Psoas muscle (tissue), 8 donors: ENCODE results near the gene ZNF638. TPM values are rescaled to one million over a fixed set of nuclear protein-coding genes. Genes with fewer than 3 reads are reported as not detected.

Experiments
- ATAC-seq, 4 donors: fragments of 200-7000 bp; cut with Tn5 transposase; one replicate each; pipeline ENCODE4 v1.9.1; 2020; ENCODE audit warnings: moderate library complexity in 3 of 4, mild to moderate bottlenecking in 2 of 4
- DNase-seq, 2 donors: peaks; one replicate each; pipeline ENCODE4 v3.0.0-alpha.2; 2020
- H3K27ac ChIP-seq: fragments of 200-600 bp; one replicate; pipeline ENCODE4 v1.8.0; 2022
- H3K27me3 ChIP-seq, 3 donors: fragments of 200-600 bp in 1 of 3; one replicate each; pipeline versions ENCODE4 v1.6.1 to v1.8.0; 2013 to 2022; ENCODE audit warnings: low read length in 2 of 3, mild to moderate bottlenecking in 2 of 3, moderate library complexity in 1 of 3; ENCODE audit not compliant: insufficient read depth in 3 of 3
- H3K36me3 ChIP-seq, 2 donors: fragments of 200-600 bp in 1 of 2; one replicate each; pipeline versions ENCODE4 v1.6.1 to v1.8.0; 2013 to 2022; ENCODE audit warnings: low read depth in 1 of 2, mild to moderate bottlenecking in 1 of 2, moderate library complexity in 1 of 2; ENCODE audit not compliant: insufficient read depth in 1 of 2
- H3K4me1 ChIP-seq: fragments of 200-600 bp; one replicate; pipeline ENCODE4 v1.8.0; 2022
- H3K4me3 ChIP-seq: fragments of 200-600 bp; one replicate; pipeline ENCODE4 v1.8.0; 2022; ENCODE audit warnings: mild to moderate bottlenecking
- H3K9me3 ChIP-seq: fragments of 200-600 bp; one replicate; pipeline ENCODE4 v1.8.0; 2022
- WGBS, 3 donors: extraction: QIAGEN DNeasy Blood & Tissue Kit; methylation state at CpG; one replicate each; pipeline versions ENCODE4 v1.1.6 to v1.1.7; 2013; 5-methylcytosine and 5-hydroxymethylcytosine counted together
- intact Hi-C, 2 donors: fragments of 100-400 bp; cut with DNase I; formaldehyde crosslinking; loops; one replicate each; pipeline versions ENCODE4 v1.11.0 to v1.14.2; 2022
- polyA plus RNA-seq, 3 donors: library from polyadenylated mRNA; stranded (reverse); fragments of 200-250 nt; gene quantifications; one replicate each; pipeline ENCODE4 v1.2.3, GENCODE V29; 2013
- total RNA-seq, 4 donors: library from RNA; stranded (reverse); fragmentation: NEBNext Ultra II Directional in 2 of 4; extraction: Animal tissue kit (Norgen Biotek cat#: 25700) in 2 of 4; gene quantifications; one replicate each; pipeline versions ENCODE4 v1.2.1 to v1.2.4, GENCODE V29; 2021 to 2023
- TF ChIP-seq, protein P1 (sequence below): fragments of 200-600 bp; IDR thresholded peaks from one replicate; pipeline ENCODE4 v1.8.0; 2022; ENCODE audit warnings: antibody characterized with exemption
- donor health status: healthy with polysubstance abuse.
- donor health status: DM: no; HTN: no; CAD: no; lungs with moderate emphysema.
- donor health status: Bipolar disorder and iron deficiency.
- donor health status: healthy.
- donor health status: DM: yes; HTN: yes; CAD: no.
- donor health status: DM: no; HTN: no; CAD: no.
- donor health status: DM: no; HTN: no; CAD: no.
- donor health status: DM: yes; HTN: yes; CAD: no.

The ZNF638 gene
- total and polyA plus RNA-seq, 7 donors = 50.5 to 73.6 (median 62.3) TPM

DNA sequence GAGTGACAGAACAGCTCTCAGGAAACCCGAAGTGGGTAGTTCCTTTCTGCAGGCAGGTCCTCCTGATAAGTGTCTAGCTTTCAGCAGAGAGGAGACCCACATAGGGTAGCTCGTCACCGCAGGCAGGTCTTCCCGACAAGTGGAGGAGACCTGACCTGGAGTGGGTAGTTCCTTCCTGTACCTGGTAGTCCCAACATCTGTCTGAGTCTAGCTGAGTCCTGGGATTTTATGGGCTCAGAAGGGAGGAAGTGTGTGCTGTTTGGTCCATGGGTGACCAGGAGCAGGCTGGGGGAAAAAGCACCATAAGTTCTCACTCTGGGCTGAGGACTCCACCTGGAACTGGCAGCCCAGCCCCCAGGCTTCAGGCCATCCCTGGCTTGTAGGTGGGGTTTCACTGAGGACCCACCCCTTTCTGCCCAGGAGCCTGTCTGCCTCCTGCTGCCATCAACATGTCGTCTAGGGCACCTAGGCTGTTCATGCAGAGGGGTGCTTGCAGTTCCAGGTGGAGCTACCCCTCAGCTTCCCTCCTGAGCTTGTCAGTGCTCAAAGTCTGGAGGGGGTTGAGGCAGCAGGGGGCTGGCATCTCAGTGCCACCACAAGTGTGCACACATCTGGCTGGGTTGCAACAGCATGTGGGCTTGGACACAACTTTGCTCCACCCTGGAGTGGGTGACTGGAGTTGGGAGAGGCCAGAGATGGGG lies 131.2 kb downstream of the ZNF638 start:
- peaks cover 92% of the 10 kb centered on the region for H3K4me1 ChIP-seq
- H3K36me3 ChIP-seq = peaks cover 0 to 10% of the 10 kb centered on the region in 2 donors
- TF ChIP-seq, protein P1, sequence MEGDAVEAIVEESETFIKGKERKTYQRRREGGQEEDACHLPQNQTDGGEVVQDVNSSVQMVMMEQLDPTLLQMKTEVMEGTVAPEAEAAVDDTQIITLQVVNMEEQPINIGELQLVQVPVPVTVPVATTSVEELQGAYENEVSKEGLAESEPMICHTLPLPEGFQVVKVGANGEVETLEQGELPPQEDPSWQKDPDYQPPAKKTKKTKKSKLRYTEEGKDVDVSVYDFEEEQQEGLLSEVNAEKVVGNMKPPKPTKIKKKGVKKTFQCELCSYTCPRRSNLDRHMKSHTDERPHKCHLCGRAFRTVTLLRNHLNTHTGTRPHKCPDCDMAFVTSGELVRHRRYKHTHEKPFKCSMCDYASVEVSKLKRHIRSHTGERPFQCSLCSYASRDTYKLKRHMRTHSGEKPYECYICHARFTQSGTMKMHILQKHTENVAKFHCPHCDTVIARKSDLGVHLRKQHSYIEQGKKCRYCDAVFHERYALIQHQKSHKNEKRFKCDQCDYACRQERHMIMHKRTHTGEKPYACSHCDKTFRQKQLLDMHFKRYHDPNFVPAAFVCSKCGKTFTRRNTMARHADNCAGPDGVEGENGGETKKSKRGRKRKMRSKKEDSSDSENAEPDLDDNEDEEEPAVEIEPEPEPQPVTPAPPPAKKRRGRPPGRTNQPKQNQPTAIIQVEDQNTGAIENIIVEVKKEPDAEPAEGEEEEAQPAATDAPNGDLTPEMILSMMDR = no peak
- WGBS, 3 donors = 84 to 91% (median 86%) methylated on average over 5 of the region's 5 CpGs
- no peaks in the 10 kb centered on the region for H3K9me3 ChIP-seq
- intact Hi-C loops = loop anchor here in 1 of 2 donors (2.0 kb wide), 1 partner anchor 44 kb away; no protein-coding TSS in a partner anchor
- ATAC-seq (no peak), DNase-seq (no peak)
- peak overlapping the region; percentile 74 for H3K27ac ChIP-seq
- H3K27me3 ChIP-seq = no peaks in the 10 kb centered on the region
- no peak overlapping the region for H3K4me3 ChIP-seq

GRCh38 chr2:71463342-71463654 lies 131.7 kb downstream of the ZNF638 start:
- 24 to 43% (median 41%) methylated on average over 7 of the region's 7 CpGs for WGBS, 3 donors
- intact Hi-C loops = loop anchor here in 1 of 2 donors (2.0 kb wide), 1 partner anchor 44 kb away; no protein-coding TSS in a partner anchor
- DNase-seq (no peak), ATAC-seq (peak in 2 of 4 donors; percentile 10)
- Histone ChIP-seq H3K9me3 (no peaks in the 10 kb centered on the region), H3K36me3 (peaks cover 0 to 5% of the 10 kb centered on the region in 2 donors), H3K27me3 (no peaks in the 10 kb centered on the region), H3K4me3 (no peak overlapping the region), H3K4me1 (peaks cover 92% of the 10 kb centered on the region), H3K27ac (no peak overlapping the region)
- TF ChIP-seq, protein P1 = no peak

- Histone ChIP-seq H3K27me3 (no peaks in the 10 kb centered on the region), H3K9me3 (no peaks in the 10 kb centered on the region), H3K4me3 (no peak overlapping the region), H3K4me1 (peaks cover 92% of the 10 kb centered on the region), H3K27ac (peak overlapping the region; percentile 41), H3K36me3 (no peaks in the 10 kb centered on the region)
- ATAC-seq (no peak), DNase-seq (no peak)
- TF ChIP-seq, protein P1 = no peak
- 60 to 87% (median 62%) methylated on average over 6 of the region's 6 CpGs for WGBS, 3 donors
- intact Hi-C loops = no loop called here
Measured at GRCh38 chr2:71464389-71464788, 132.8 kb downstream of the ZNF638 start.

- DNase-seq = no peak
- Histone ChIP-seq H3K27ac (peak overlapping the region; percentile 90), H3K4me1 (peaks cover 93% of the 10 kb centered on the region), H3K9me3 (no peaks in the 10 kb centered on the region), H3K4me3 (peak overlapping the region; percentile 75), H3K27me3 (no peaks in the 10 kb centered on the region), H3K36me3 (no peaks in the 10 kb centered on the region)
- intact Hi-C loops = no loop called here
- ATAC-seq = no peak
- WGBS, 3 donors = 74 to 85% (median 83%) methylated on average over 11 of the region's 11 CpGs
- TF ChIP-seq, protein P1 = no peak
Measured at GRCh38 chr2:71465356-71465755, 133.8 kb downstream of the ZNF638 start.

GRCh38 chr2:71465961-71466300 lies 134.3 kb downstream of the ZNF638 start:
- Histone ChIP-seq H3K27ac (peak overlapping the region; percentile 90), H3K4me3 (peak overlapping the region; percentile 75), H3K4me1 (peaks cover 89% of the 10 kb centered on the region), H3K9me3 (no peaks in the 10 kb centered on the region), H3K27me3 (no peaks in the 10 kb centered on the region), H3K36me3 (no peaks in the 10 kb centered on the region)
- ATAC-seq = no peak
- TF ChIP-seq, protein P1 = no peak
- DNase-seq = no peak
- WGBS, 3 donors = 40 to 51% (median 42%) methylated on average over 20 to 23 of the region's 23 CpGs
- intact Hi-C loops = no loop called here
